ENCODE data around the gene FAM156B. TPM values are rescaled to one million over a fixed set of nuclear protein-coding genes. Genes with fewer than 3 reads are reported as not detected.

FAM156B gene
- total and polyA plus RNA-seq, 2 of the 8 experiments (the other 6 are each of a cell fraction or from before 2014, with no cell fraction given), result 9.1 to 36.2 TPM

DNA sequence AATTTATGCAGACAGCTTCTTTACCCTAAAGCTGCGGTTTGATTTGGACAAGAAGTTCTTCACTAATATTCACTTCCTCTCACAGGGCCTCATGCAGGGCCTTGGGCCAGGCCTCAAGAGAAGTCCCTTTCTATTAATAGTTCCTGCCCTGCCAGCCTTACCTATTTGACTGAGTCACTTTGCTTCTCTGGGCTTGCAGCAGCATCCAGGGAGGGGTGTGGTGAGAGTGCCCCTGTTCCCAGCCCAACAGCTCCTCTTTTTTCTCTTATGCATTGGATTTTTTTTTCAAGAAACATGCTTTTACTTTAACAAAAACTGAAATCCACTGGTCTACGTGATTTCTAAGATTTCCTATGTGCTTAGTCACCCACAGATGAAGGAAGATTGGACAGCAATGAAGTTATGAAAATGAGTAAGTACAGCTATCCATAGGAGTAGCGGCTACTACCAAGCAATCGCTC is 26.7 kb downstream of the FAM156B start:
- no peak overlapping the region for H2BK5ac ChIP-seq (ENCODE audit: low read depth, low read length)
- CTCF ChIA-PET (ENCODE audit: partially characterized antibody), result interaction anchor here (0.5 to 2.0 kb wide), 4 partner anchors 12 to 1778 kb away, joined by 3 to 4 read pairs (median 4); no protein-coding TSS in a partner anchor
- H2AK5ac ChIP-seq (ENCODE audit: low read depth, low read length), result no peak overlapping the region
- no peak overlapping the region for H3K18ac ChIP-seq (ENCODE audit: extremely low read depth, low read length)
- no peaks in the 10 kb centered on the region for H4K20me1 ChIP-seq (replicated peaks in 1 of 2; ENCODE audit: control insufficient read depth in 1 of 2, insufficient read depth in 2 of 2, low read length in 2 of 2)
- no peak overlapping the region for H4K8ac ChIP-seq (ENCODE audit: extremely low read depth, insufficient read depth, low read length)
- H3K23me2 ChIP-seq (ENCODE audit: low read depth, low read length), result no peaks in the 10 kb centered on the region
- H2BK120ac ChIP-seq (replicated peaks; ENCODE audit: low read depth, low read length), result no peak overlapping the region
- no peak overlapping the region for H2BK12ac ChIP-seq (ENCODE audit: low read depth, low read length)
- no peak overlapping the region for H2BK20ac ChIP-seq (ENCODE audit: low read length)
- H3K9me3 ChIP-seq (ENCODE audit: insufficient read depth in 2 of 2, low read depth in 1 of 2, low read length in 1 of 2), result no peaks in the 10 kb centered on the region
- no peak overlapping the region for H2BK15ac ChIP-seq (ENCODE audit: low read length)
- H3K56ac ChIP-seq (replicated peaks; ENCODE audit: insufficient read length, low read depth, low read length), result no peak overlapping the region
- no peaks in the 10 kb centered on the region for H3K79me1 ChIP-seq (ENCODE audit: low read depth, low read length)
- POLR2A ChIA-PET (ENCODE audit: partially characterized antibody), result no interaction called here
- no peak overlapping the region for H2AFZ ChIP-seq (ENCODE audit: low read length)
- H3K4me1 ChIP-seq (replicated peaks in 1 of 4; ENCODE audit: control insufficient read depth in 3 of 4, insufficient read depth in 4 of 4, low read length in 3 of 4), result no peaks in the 10 kb centered on the region; a peak in 3 of 7 replicates
- no peaks in the 10 kb centered on the region for H3K27me3 ChIP-seq (replicated peaks in 1 of 4; ENCODE audit: control insufficient read depth in 3 of 4, extremely low read depth in 1 of 4, insufficient read depth in 3 of 4, low read length in 3 of 4)
- H3K23ac ChIP-seq (ENCODE audit: insufficient read length), result no peak overlapping the region
- FAIRE-seq (no peak), DNase-seq (ENCODE audit: low read depth in 1 of 2, low spot score in 2 of 2) (no peak)
- H3K4me2 ChIP-seq (ENCODE audit: insufficient read depth in 1 of 2, low read depth in 2 of 2, low read length in 2 of 2), result no peak overlapping the region
- no peak overlapping the region for H4K91ac ChIP-seq (replicated peaks; ENCODE audit: insufficient read length, low read length)
- no peak overlapping the region for H3K9ac ChIP-seq (replicated peaks in 1 of 4; ENCODE audit: extremely low read depth in 1 of 4, low read depth in 3 of 4, low read length in 3 of 4)
- no peaks in the 10 kb centered on the region for H3K36me3 ChIP-seq (ENCODE audit: control insufficient read depth in 2 of 4, insufficient read depth in 4 of 4, low read length in 3 of 4)
- H3K27ac ChIP-seq (ENCODE audit: low read depth, low read length), result no peak overlapping the region
- no peak overlapping the region for H4K5ac ChIP-seq (ENCODE audit: insufficient read length, low read depth, low read length)
- no peak overlapping the region for H3K4me3 ChIP-seq (ENCODE audit: extremely low read depth in 1 of 4, insufficient read depth in 2 of 4, low read depth in 3 of 4, low read length in 4 of 4)
- no peaks in the 10 kb centered on the region for H3K79me2 ChIP-seq (ENCODE audit: control insufficient read depth in 1 of 2, insufficient read depth in 2 of 2, low read length in 2 of 2)
- H3K14ac ChIP-seq (ENCODE audit: insufficient read length), result no peak overlapping the region
- WGBS, 2 experiments (ENCODE audit: extremely low coverage in 1 of 2, insufficient coverage in 1 of 2, insufficient read length in 1 of 2, insufficient replicate concordance in 2 of 2, low coverage in 1 of 2, low lambda C conversion rate in 2 of 2, missing lambda C conversion rate in 1 of 2), result 86% methylated on average over 4 of the region's 4 CpGs; no CpG with 5 or more reads in 1 of the 2 experiments
- no peak overlapping the region for H3K4ac ChIP-seq (replicated peaks; ENCODE audit: insufficient read length, low read depth, low read length)
- TF ChIP-seq, protein P1, sequence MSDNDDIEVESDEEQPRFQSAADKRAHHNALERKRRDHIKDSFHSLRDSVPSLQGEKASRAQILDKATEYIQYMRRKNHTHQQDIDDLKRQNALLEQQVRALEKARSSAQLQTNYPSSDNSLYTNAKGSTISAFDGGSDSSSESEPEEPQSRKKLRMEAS (IDR thresholded peaks at IDR 0.05), result no peak
- TF ChIP-seq GTF2F1 (IDR thresholded peaks at IDR 0.05; ENCODE audit: borderline replicate concordance, low read depth, low read length) (no peak), CBX5 (IDR thresholded peaks at IDR 0.05; ENCODE audit: low read depth, low read length) (no peak), EZH2 (IDR thresholded peaks at IDR 0.05; ENCODE audit: low read depth, low read length, severe bottlenecking) (no peak), MAFK (IDR thresholded peaks at IDR 0.05; ENCODE audit: low read depth, low read length) (no peak), RNF2 (IDR thresholded peaks at IDR 0.05; ENCODE audit: borderline replicate concordance, low read depth, low read length, missing control alignments, poor library complexity, severe bottlenecking) (no peak), GABPA (IDR thresholded peaks at IDR 0.05; ENCODE audit: borderline replicate concordance, insufficient read depth, low read length) (no peak), CREB1 (IDR thresholded peaks at IDR 0.05) (no peak), PHF8 (conservative IDR thresholded peaks at IDR 0.05; ENCODE audit: low read depth, low read length) (no peak), POLR2A (IDR thresholded peaks at IDR 0.05; ENCODE audit: control extremely low read depth in 1 of 2, low read depth in 2 of 2, low read length in 2 of 2) (no peak), TCF12 (IDR thresholded peaks at IDR 0.05; ENCODE audit: low read depth, low read length) (no peak), CTBP2 (IDR thresholded peaks at IDR 0.05; ENCODE audit: borderline replicate concordance, insufficient read depth, insufficient read length, low read length) (no peak)
- TF ChIP-seq, protein P2, sequence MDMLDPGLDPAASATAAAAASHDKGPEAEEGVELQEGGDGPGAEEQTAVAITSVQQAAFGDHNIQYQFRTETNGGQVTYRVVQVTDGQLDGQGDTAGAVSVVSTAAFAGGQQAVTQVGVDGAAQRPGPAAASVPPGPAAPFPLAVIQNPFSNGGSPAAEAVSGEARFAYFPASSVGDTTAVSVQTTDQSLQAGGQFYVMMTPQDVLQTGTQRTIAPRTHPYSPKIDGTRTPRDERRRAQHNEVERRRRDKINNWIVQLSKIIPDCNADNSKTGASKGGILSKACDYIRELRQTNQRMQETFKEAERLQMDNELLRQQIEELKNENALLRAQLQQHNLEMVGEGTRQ (IDR thresholded peaks at IDR 0.05; ENCODE audit: low read length), result no peak

All from H1 (cell line).